HL-60 (cell line): ENCODE measurements around the gene TMCO1.

Source experiments
- DNase-seq, 2 experiments: peaks; one replicate each; pipeline ENCODE4 v3.0.0-alpha.2; 2010 to 2020; ENCODE audit warnings: low read depth in 1 of 2, low spot score in 1 of 2
- H3K27ac ChIP-seq: fragments of 250-450 bp; sonication (Bioruptor Pico); replicated peaks from 2 replicates; pipeline ENCODE4 v1.5.1; 2020; ENCODE audit warnings: mild to moderate bottlenecking, moderate library complexity
- H3K27me3 ChIP-seq: fragments of 250-450 bp; sonication (Bioruptor Pico); 2 replicates; pipeline ENCODE4 v1.5.1; 2021; ENCODE audit warnings: mild to moderate bottlenecking, moderate library complexity; ENCODE audit not compliant: insufficient read depth, poor library complexity, severe bottlenecking
- H3K4me3 ChIP-seq: replicated peaks from 2 replicates; pipeline ENCODE4 v1.5.1; 2011; ENCODE audit warnings: mild to moderate bottlenecking, control low read depth, low read length; ENCODE audit not compliant: insufficient read depth
- CTCF ChIP-seq: IDR thresholded peaks from one replicate; pipeline ENCODE4 v1.5.1; 2011; ENCODE audit warnings: low read length, control low read depth, inconsistent platforms; ENCODE audit not compliant: insufficient read depth
- GABPA ChIP-seq: IDR thresholded peaks from 2 replicates; pipeline ENCODE4 v1.6.1; 2012; ENCODE audit warnings: low read depth
- POLR2AphosphoS5 ChIP-seq: IDR thresholded peaks from 2 replicates; pipeline ENCODE4 v1.6.1; 2012; ENCODE audit warnings: low read depth
- REST ChIP-seq: IDR thresholded peaks from 2 replicates; pipeline ENCODE4 v1.6.1; 2012; ENCODE audit warnings: low read depth; ENCODE audit not compliant: insufficient replicate concordance
- SPI1 ChIP-seq: IDR thresholded peaks from 2 replicates; pipeline ENCODE4 v1.6.1; 2012; ENCODE audit warnings: low read depth, mild to moderate bottlenecking, borderline replicate concordance
- long read RNA-seq: library from polyadenylated mRNA; unstranded; transcript quantifications from one replicate; pipeline ENCODE4 v2.0.0, GENCODE V29; 2020

Gene TMCO1
- long read RNA-seq, full-length matches to known transcripts, result 275 of 287 reads
- long read RNA-seq, partial matches to known transcripts, result 3 of 287 reads
- long read RNA-seq, other reads (novel, unspliced or antisense), result 9 of 287 reads

GRCh38 chr1:165768513-165769394 is at the start of gene TMCO1:
TSS of gene TMCO1 (minus strand) at chr1:165768868. CDS start at chr1:165768751, 117 bp downstream.
- Histone ChIP-seq H3K27me3 (no peaks in the 10 kb centered on the region), H3K27ac (peak within 1 kb of the TSS; percentile 89), H3K4me3 (peak within 1 kb of the TSS; percentile 82)
- DNase-seq, result peak; percentile 89 to 98
- TF ChIP-seq GABPA, result peak; percentile 99
- no peak for TF ChIP-seq CTCF
- TF ChIP-seq POLR2AphosphoS5, result peak; percentile 90
- TF ChIP-seq SPI1, result peak; percentile 85
- TF ChIP-seq REST, result peak; percentile 68

DNA sequence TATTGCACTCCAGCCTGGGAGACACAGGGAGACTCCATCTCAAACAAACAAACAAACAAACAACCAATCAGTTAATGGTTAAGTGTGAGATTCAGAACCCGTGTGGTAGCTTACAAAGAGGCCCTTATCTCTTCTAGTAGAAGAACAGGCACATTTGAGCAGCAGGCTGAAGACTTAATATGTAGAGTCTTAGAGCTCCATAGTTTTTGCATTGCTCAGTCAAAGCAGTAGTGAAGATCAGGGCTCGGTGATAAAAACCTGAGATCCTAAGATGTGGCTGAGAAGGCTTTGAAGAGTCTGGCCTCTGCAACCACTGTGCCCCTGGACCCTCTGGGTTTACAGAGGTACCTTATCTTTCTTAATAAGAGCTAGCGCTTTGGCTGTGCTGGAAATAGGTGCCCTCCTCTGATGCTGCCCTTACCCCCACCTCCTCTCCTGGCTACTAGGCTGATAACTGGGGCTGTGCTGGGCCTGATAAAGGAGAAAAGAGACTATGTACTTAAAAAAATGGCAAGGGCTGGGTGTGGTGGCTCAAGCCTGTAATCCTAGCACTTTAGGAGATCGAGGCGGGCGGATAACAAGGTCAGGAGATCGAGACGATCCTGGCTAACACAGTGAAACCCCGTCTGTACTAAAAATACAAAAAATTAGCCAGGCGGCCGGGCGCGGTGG is 48.3 kb upstream of the TMCO1 start:
- Histone ChIP-seq H3K27me3 (no peaks in the 10 kb centered on the region), H3K27ac (no peak overlapping the region), H3K4me3 (no peak overlapping the region)
- DNase-seq, result no peak
- TF ChIP-seq POLR2AphosphoS5 (no peak), REST (no peak), CTCF (no peak), SPI1 (no peak), GABPA (no peak)

- Histone ChIP-seq H3K27me3 (no peaks in the 10 kb centered on the region), H3K27ac (no peak overlapping the region), H3K4me3 (no peak overlapping the region)
- TF ChIP-seq CTCF (no peak), GABPA (no peak), POLR2AphosphoS5 (no peak), SPI1 (no peak), REST (no peak)
- no peak for DNase-seq
Observed at GRCh38 chr1:165816157-165816556, 47.5 kb upstream of the TMCO1 start.
